GM10248 (cell line): ENCODE data around the gene SPATA16.

Experiments
- CTCF ChIA-PET: fragments of 300-600 bp; sonication (Branson Sonifier 250); formaldehyde crosslinking; extraction: SDS; loops from one replicate; lab custom pipeline; 2021; ENCODE audit warnings: antibody characterized with exemption; lab: Yijun Ruan, JAX
- POLR2A ChIA-PET: fragments of 350-650 bp; sonication (Branson Sonifier 250); formaldehyde crosslinking; extraction: SDS; loops from one replicate; lab custom pipeline; 2020; ENCODE audit warnings: antibody characterized with exemption; lab: Yijun Ruan, JAX
- DNase-seq: peaks from one replicate; pipeline ENCODE4 v3.0.0; 2012; ENCODE audit errors: extremely low spot score
- CTCF ChIP-seq: IDR thresholded peaks from 2 replicates; pipeline ENCODE4 v1.5.1; 2012; ENCODE audit warnings: mild to moderate bottlenecking, low read depth; ENCODE audit errors: extremely low read depth, missing control alignments, control extremely low read depth

Gene SPATA16

GRCh38 chr3:173013219-173013832 lies 127.7 kb downstream of the SPATA16 start:
- DNase-seq, result no peak
- TF ChIP-seq CTCF, result no peak
- POLR2A ChIA-PET, result no interaction called here
- CTCF ChIA-PET, result no interaction called here

- TF ChIP-seq CTCF, result no peak
- DNase-seq, result no peak
- ChIA-PET CTCF (interaction anchor here (1.2 kb wide), 1 partner anchor 19 kb away, joined by 3 read pairs; no protein-coding TSS in a partner anchor), POLR2A (no interaction called here)
Measured at GRCh38 chr3:173009410-173009809, 131.6 kb downstream of the SPATA16 start.

GRCh38 chr3:173008978-173009377 lies 132.1 kb downstream of the SPATA16 start:
- CTCF ChIA-PET, result interaction anchor here (1.2 to 1.3 kb wide), 2 partner anchors 19 to 40 kb away, joined by 3 to 4 read pairs; no protein-coding TSS in a partner anchor
- no peak for DNase-seq
- POLR2A ChIA-PET, result no interaction called here
- no peak for TF ChIP-seq CTCF

GRCh38 chr3:173007079-173007723 lies 133.8 kb downstream of the SPATA16 start:
- CTCF ChIA-PET, result interaction anchor here (1.0 to 1.1 kb wide), 2 partner anchors 15 to 33 kb away, joined by 4 read pairs; no protein-coding TSS in a partner anchor
- TF ChIP-seq CTCF, result no peak
- POLR2A ChIA-PET, result no interaction called here
- no peak for DNase-seq

- POLR2A ChIA-PET, result no interaction called here
- no peak for TF ChIP-seq CTCF
- no peak for DNase-seq
- CTCF ChIA-PET, result no interaction called here
Measured at GRCh38 chr3:173006006-173006405, 135.0 kb downstream of the SPATA16 start.

- no peak for DNase-seq
- ChIA-PET CTCF (no interaction called here), POLR2A (no interaction called here)
- TF ChIP-seq CTCF, result no peak
Measured at GRCh38 chr3:173004681-173005080, 136.4 kb downstream of the SPATA16 start.
